ENCODE results near the gene TMEM147. TPM values are rescaled to one million over a fixed set of nuclear protein-coding genes. Genes with fewer than 3 reads are reported as not detected.

The TMEM147 gene
- total and polyA plus RNA-seq, 2 donors (not counting 3 experiments of a cell fraction or from before 2014, with no cell fraction given), result 75.8 to 214 TPM

- CTCF ChIA-PET, result no interaction called here
- H3K27me3 ChIP-seq (ENCODE audit: control insufficient read depth in 2 of 2, insufficient read depth in 2 of 2, low read length in 2 of 2), result peaks cover 26 to 30% of the 10 kb centered on the region in 2 experiments
- no peaks in the 10 kb centered on the region for H4K20me1 ChIP-seq (replicated peaks; ENCODE audit: control insufficient read depth, extremely low read depth, insufficient read depth, low read length)
- H2AFZ ChIP-seq (ENCODE audit: low read depth, low read length), result no peak within 1 kb of the TSS
- BruUV-seq (replicated peaks), result no TSS peak
- DNase-seq (ENCODE audit: low read depth, low spot score), result no peak
- intact Hi-C loops (cut with micrococcal nuclease), result no loop called here
- H3K9me1 ChIP-seq (replicated peaks; ENCODE audit: control insufficient read depth, extremely low read depth, insufficient read depth, low read length), result no peaks in the 10 kb centered on the region
- H3K9me3 ChIP-seq (replicated peaks; ENCODE audit: control insufficient read depth, insufficient read depth, low read length), result no peaks in the 10 kb centered on the region
- H3K4me2 ChIP-seq (ENCODE audit: insufficient read depth, low read length), result no peak within 1 kb of the TSS
- TF ChIP-seq POLR2AphosphoS5 (IDR thresholded peaks at IDR 0.05; ENCODE audit: insufficient read depth, low read depth, low read length) (no peak), JUN (IDR thresholded peaks at IDR 0.05; ENCODE audit: borderline replicate concordance, insufficient read depth, insufficient read length, low read depth) (no peak), POLR2A (IDR thresholded peaks at IDR 0.05; ENCODE audit: low read depth, low read length) (no peak), GATA2 (IDR thresholded peaks at IDR 0.05; ENCODE audit: insufficient read depth, insufficient read length, low read depth, low read length) (no peak), FOS (IDR thresholded peaks at IDR 0.05; ENCODE audit: borderline replicate concordance, insufficient read depth, low read length) (no peak), MAX (IDR thresholded peaks at IDR 0.05; ENCODE audit: insufficient read depth, insufficient read length) (no peak), MYC (IDR thresholded peaks at IDR 0.05; ENCODE audit: low read depth, low read length) (no peak), CTCF (IDR thresholded peaks at IDR 0.05; ENCODE audit: extremely low read depth in 1 of 2, insufficient read depth in 1 of 2, low read depth in 1 of 2, low read length in 2 of 2) (no peak), EZH2 (IDR thresholded peaks at IDR 0.05; ENCODE audit: borderline replicate concordance, low read depth, low read length, severe bottlenecking) (no peak)
- no peak within 1 kb of the TSS for H3K27ac ChIP-seq (ENCODE audit: insufficient read depth, low read depth, low read length)
- H3K36me3 ChIP-seq (ENCODE audit: control insufficient read depth in 2 of 2, extremely low read depth in 1 of 2, insufficient read depth in 2 of 2, low read length in 2 of 2), result no peaks in the 10 kb centered on the region
- dilution Hi-C loops (cut with MboI; ENCODE audit: extremely low pct_ligation_motif_present, low sequenced_read_pairs), result no loop called here
- no peaks in the 10 kb centered on the region for H3K79me2 ChIP-seq (ENCODE audit: control insufficient read depth, insufficient read depth, low read length)
- POLR2A ChIA-PET, result no interaction called here
- no peak within 1 kb of the TSS for H3K4me3 ChIP-seq (replicated peaks in 1 of 3; ENCODE audit: insufficient read depth in 1 of 3, low read depth in 1 of 3, low read length in 3 of 3)
- H3K4me1 ChIP-seq (ENCODE audit: control insufficient read depth, extremely low read depth, insufficient read depth, low read length), result no peaks in the 10 kb centered on the region
- no peak for FAIRE-seq
- H3K9ac ChIP-seq (replicated peaks; ENCODE audit: extremely low read depth, insufficient read depth, low read length), result no peak within 1 kb of the TSS
These were observed 31.7 kb upstream of the TMEM147 start, which contains the start of gene DMKN for GRCh38 chr19:35513628-35514281. Gene DMKN, minus strand, starts transcription at chr19:35513649. Its CDS starts 174 bp downstream, at chr19:35513475.
